A673 (cell line): ENCODE data around the gene ZNF516. TPM values are rescaled to one million over a fixed set of nuclear protein-coding genes. Genes with fewer than 3 reads are reported as not detected.

Source experiments
- BruUV-seq: library from RNA; stranded (reverse); fragments of 400-500 nt; replicated peaks from 2 replicates; lab custom pipeline; 2021; lab: Mats Ljungman, UMichigan
- CTCF ChIA-PET: fragments of 300-600 bp; sonication (Branson Sonifier 250); formaldehyde crosslinking; loops from one replicate; lab custom pipeline; 2022; ENCODE audit warnings: antibody characterized with exemption; lab: Charles Lee
- POLR2A ChIA-PET: fragments of 300-600 bp; sonication (Branson Sonifier 250); formaldehyde crosslinking; loops from one replicate; lab custom pipeline; 2022; ENCODE audit warnings: antibody characterized with exemption; ENCODE audit not compliant: low non-redundant PET; lab: Charles Lee
- DNase-seq: peaks from one replicate; pipeline ENCODE4 v3.0.0-alpha.2; 2015; ENCODE audit warnings: low spot score
- H3K27ac ChIP-seq: fragments of 200-600 bp; sonication (generic); 2 replicates; pipeline ENCODE4 v1.5.1; 2016; ENCODE audit warnings: mixed run types, low read depth, mild to moderate bottlenecking, mixed read lengths, antibody characterized with exemption, low read length; ENCODE audit not compliant: poor library complexity, severe bottlenecking
- H3K27me3 ChIP-seq: fragments of 200-600 bp; sonication (generic); replicated peaks from 2 replicates; pipeline ENCODE4 v1.6.1; 2017; ENCODE audit warnings: mixed run types, low read depth, mild to moderate bottlenecking, mixed read lengths, antibody characterized with exemption, low read length; ENCODE audit not compliant: insufficient read depth, poor library complexity
- H3K36me3 ChIP-seq: fragments of 200-600 bp; sonication (generic); 2 replicates; pipeline ENCODE4 v1.6.1; 2016; ENCODE audit warnings: mixed run types, mild to moderate bottlenecking, mixed read lengths, antibody characterized with exemption, low read length; ENCODE audit not compliant: insufficient read depth, poor library complexity, severe bottlenecking
- H3K4me1 ChIP-seq: fragments of 200-600 bp; sonication (generic); 2 replicates; pipeline ENCODE4 v1.6.1; 2017; ENCODE audit warnings: mixed run types, mild to moderate bottlenecking, mixed read lengths, antibody characterized with exemption, low read length; ENCODE audit not compliant: insufficient read depth, poor library complexity, severe bottlenecking
- H3K4me3 ChIP-seq: fragments of 200-600 bp; sonication (generic); 2 replicates; pipeline ENCODE4 v1.5.1; 2016; ENCODE audit warnings: low read depth, mixed run types, mild to moderate bottlenecking, mixed read lengths, low read length; ENCODE audit not compliant: poor library complexity, severe bottlenecking
- H3K9me3 ChIP-seq: fragments of 200-600 bp; sonication (generic); 2 replicates; pipeline ENCODE4 v1.6.1; 2016; ENCODE audit warnings: mixed run types, low read depth, mild to moderate bottlenecking, mixed read lengths, antibody characterized with exemption, low read length; ENCODE audit not compliant: poor library complexity, severe bottlenecking
- EZH2 ChIP-seq: fragments of 200-600 bp; sonication (generic); IDR thresholded peaks from 2 replicates; pipeline ENCODE4 v1.6.1; 2017; ENCODE audit warnings: borderline replicate concordance, low read depth, mild to moderate bottlenecking, mixed read lengths, antibody characterized with exemption, low read length; ENCODE audit not compliant: poor library complexity, severe bottlenecking
- intact Hi-C: fragments of 100-400 bp; cut with micrococcal nuclease; formaldehyde crosslinking; loops from one replicate; pipeline ENCODE4 v1.10.0; 2022; ENCODE audit not compliant: unreplicated experiment
- total RNA-seq: library from RNA; stranded (reverse); gene quantifications from 2 replicates; pipeline ENCODE4 v1.2.3, GENCODE V29; 2021
- TF ChIP-seq, protein P1 (sequence below): fragments of 300-800, 200-600 bp; sonication (generic); conservative IDR thresholded peaks from 2 replicates; pipeline ENCODE4 v1.5.1; 2017; ENCODE audit warnings: low read depth, mild to moderate bottlenecking, antibody characterized with exemption, low read length, moderate library complexity, mixed read lengths

The ZNF516 gene
- total RNA-seq, 1 experiment from 2014 or later, result 32.3 TPM

DNA sequence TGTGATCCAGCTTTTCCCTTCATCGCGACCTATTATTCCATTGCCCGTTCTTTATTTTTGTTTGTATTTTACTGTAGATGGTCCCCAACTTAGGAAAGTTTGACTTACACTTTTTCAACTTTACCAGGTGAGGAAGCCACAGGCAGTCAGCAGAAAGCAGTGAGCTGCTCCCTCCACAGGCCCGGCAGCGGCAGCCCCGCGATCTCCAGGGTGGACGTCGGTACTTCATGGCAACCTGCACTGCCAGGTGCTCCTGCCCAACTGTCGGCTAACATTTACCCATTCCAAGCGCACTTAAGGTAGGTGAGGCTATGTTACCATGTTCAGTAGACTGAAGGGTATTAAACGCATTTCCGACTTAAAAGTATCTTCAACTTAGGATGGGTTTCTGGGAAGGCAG, 12.8 kb downstream of the ZNF516 start:
- no peak overlapping the region for H3K4me3 ChIP-seq
- no peak overlapping the region for H3K27ac ChIP-seq
- H3K36me3 ChIP-seq, result no peaks in the 10 kb centered on the region
- H3K27me3 ChIP-seq, result no peaks in the 10 kb centered on the region
- POLR2A ChIA-PET, result no interaction called here
- intact Hi-C loops, result no loop called here
- no peak for DNase-seq
- CTCF ChIA-PET, result no interaction called here
- no TSS peak for BruUV-seq
- peaks cover 43% of the 10 kb centered on the region for H3K4me1 ChIP-seq
- H3K9me3 ChIP-seq, result no peaks in the 10 kb centered on the region
- no peak for TF ChIP-seq EZH2
- TF ChIP-seq, protein P1, sequence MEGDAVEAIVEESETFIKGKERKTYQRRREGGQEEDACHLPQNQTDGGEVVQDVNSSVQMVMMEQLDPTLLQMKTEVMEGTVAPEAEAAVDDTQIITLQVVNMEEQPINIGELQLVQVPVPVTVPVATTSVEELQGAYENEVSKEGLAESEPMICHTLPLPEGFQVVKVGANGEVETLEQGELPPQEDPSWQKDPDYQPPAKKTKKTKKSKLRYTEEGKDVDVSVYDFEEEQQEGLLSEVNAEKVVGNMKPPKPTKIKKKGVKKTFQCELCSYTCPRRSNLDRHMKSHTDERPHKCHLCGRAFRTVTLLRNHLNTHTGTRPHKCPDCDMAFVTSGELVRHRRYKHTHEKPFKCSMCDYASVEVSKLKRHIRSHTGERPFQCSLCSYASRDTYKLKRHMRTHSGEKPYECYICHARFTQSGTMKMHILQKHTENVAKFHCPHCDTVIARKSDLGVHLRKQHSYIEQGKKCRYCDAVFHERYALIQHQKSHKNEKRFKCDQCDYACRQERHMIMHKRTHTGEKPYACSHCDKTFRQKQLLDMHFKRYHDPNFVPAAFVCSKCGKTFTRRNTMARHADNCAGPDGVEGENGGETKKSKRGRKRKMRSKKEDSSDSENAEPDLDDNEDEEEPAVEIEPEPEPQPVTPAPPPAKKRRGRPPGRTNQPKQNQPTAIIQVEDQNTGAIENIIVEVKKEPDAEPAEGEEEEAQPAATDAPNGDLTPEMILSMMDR, result no peak

DNA sequence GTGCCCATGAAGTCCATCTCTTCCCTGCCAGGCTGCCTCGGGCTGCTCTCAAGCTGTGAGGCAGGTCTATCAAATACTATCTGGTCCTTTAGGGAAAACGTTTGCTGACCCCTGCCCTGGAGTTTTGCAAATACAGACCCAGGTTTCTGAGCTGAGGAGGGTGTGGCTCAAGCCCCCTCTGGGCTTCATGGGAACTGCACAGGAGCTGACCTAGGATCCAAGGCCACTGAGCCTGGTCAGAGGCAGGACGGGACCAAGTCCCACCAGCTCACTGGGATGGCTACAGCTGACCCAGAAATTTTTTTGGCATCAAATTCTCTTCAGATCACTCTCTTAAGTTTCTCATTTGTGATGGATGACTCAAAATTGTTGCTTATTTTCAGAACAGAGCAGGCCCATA, 14.1 kb downstream of the ZNF516 start:
- no peaks in the 10 kb centered on the region for H3K27me3 ChIP-seq
- no peak overlapping the region for H3K4me3 ChIP-seq
- no peaks in the 10 kb centered on the region for H3K9me3 ChIP-seq
- no TSS peak for BruUV-seq
- CTCF ChIA-PET, result no interaction called here
- DNase-seq, result no peak
- H3K4me1 ChIP-seq, result peaks cover 40% of the 10 kb centered on the region
- no peak overlapping the region for H3K27ac ChIP-seq
- TF ChIP-seq, protein P1, result peak; percentile 23; the same call in 1 of the 2 replicates
- TF ChIP-seq EZH2, result no peak
- POLR2A ChIA-PET, result no interaction called here
- intact Hi-C loops, result no loop called here
- H3K36me3 ChIP-seq, result no peaks in the 10 kb centered on the region

DNA sequence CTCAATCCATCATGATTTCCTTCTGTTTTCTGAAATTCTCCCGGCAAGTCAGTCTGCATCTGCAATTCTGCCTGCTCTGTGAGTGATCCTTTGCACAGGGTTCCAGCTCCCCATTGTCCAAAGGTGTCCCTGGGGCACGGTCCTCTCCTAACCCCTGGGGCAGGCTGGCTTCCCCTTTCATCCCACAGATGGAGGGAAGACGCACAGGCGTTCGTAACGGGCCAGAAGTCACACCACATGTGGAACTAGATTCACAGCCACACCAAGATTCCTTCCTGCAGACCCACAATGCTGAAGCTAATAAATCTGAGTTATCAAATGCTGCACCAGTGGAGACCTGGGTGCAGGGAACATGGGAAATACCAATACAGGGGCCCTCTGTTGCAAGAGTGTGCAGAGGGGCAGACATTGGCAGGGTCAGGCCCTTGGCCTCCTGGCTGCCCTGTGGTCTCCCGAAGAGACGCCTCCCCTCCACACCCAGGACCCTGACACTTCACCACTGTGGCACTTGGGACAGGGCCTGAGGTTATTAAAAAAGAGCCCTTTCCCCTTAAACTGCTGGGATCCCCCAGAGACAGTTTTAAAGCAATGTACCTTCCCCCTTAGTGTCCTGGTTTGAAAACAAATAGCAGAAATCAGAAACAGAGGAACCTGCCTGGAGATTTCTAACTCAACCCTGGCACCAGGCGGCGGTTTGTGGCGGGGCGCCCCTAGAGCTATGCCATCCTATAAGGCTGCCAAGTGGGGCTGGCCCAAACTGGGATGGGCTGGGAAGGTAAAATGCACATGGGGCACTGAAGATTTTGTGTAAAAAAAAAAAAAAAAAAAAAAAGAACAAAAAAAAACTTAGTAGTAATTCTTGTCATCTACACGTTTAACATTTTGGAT, 15.4 kb downstream of the ZNF516 start:
- no peak for DNase-seq
- BruUV-seq, result no TSS peak
- POLR2A ChIA-PET, result no interaction called here
- no peak overlapping the region for H3K4me3 ChIP-seq
- CTCF ChIA-PET, result no interaction called here
- no peak for TF ChIP-seq EZH2
- TF ChIP-seq, protein P1, result no peak
- peaks cover 36% of the 10 kb centered on the region for H3K4me1 ChIP-seq
- no peaks in the 10 kb centered on the region for H3K27me3 ChIP-seq
- no peak overlapping the region for H3K27ac ChIP-seq
- intact Hi-C loops, result no loop called here
- no peaks in the 10 kb centered on the region for H3K36me3 ChIP-seq
- H3K9me3 ChIP-seq, result no peaks in the 10 kb centered on the region
